ENCODE measurements around the gene ARMC9. TPM values are rescaled to one million over a fixed set of nuclear protein-coding genes. Genes with fewer than 3 reads are reported as not detected.

ARMC9 gene
- total and polyA plus RNA-seq, 2 of the 13 experiments (the other 11 are each of a cell fraction or from before 2014, with no cell fraction given): 9.1 to 12.8 TPM

DNA sequence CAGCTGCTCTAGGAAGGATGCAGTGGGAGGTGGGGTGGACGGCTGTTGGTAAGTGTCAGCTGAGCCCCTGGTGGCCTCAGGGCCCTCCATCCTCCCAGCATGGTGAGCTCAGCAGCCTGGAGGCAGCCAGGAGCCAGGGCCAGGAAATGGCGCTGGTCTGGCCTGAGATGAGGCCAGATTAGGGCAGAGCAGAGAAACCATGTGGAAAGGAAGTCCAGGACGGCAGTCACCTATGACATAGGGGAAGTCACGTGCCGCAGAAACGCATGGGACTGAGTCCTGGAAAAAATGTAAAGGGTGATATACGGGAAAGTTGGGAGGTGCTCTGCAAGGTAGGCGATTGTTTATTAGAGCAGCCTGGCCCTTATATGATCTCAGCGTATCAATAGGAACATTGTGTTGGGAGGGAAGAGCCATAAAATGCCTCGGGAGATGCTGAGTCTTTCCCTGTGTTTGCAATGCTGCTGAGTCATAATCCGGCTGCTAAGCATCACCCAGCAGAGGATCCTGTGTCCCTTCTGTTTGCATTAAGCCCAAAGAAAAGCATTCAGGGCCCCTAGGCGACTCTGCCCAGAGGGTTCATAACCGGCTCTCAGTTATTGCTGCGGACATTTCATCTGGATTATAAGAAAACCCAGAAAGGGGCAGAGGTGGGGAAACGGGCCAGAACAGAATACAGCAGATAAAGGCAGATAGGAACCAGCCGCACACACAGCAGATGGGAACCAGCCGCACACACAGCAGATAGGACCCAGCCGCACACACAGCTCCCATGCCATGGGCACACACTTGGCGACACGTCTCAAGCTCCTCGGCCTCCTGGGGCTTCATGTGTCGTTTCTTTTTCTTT is 166.8 kb downstream of the ARMC9 start (continued):
- TF ChIP-seq FOSL2 (CRISPR knock-in tag; IDR thresholded peaks at IDR 0.05) (peak; percentile 95), ZC3H4 (CRISPR knock-in tag; IDR thresholded peaks at IDR 0.05; ENCODE audit: borderline replicate concordance) (no peak), ZNF724P (CRISPR knock-in tag; IDR thresholded peaks at IDR 0.05; ENCODE audit: borderline replicate concordance) (peak; percentile 46; the same call in 1 of the 2 replicates), EP300 (IDR thresholded peaks at IDR 0.05; ENCODE audit: low read depth in 2 of 2, low read length in 2 of 2) (peak in 1 of 2 experiments; percentile 69; a peak in 2 of 4 replicates), EP300 (CRISPR knock-in tag; IDR thresholded peaks at IDR 0.05; ENCODE audit: borderline replicate concordance) (no peak; the same call in 1 of the 2 replicates), TRIM24 (CRISPR knock-in tag; IDR thresholded peaks at IDR 0.05) (no peak), TFE3 (CRISPR knock-in tag; IDR thresholded peaks at IDR 0.05) (peak; percentile 51), PAX8 (CRISPR knock-in tag; IDR thresholded peaks at IDR 0.05; ENCODE audit: borderline replicate concordance) (no peak), ZNF143 (CRISPR knock-in tag; IDR thresholded peaks at IDR 0.05) (0 out of 2 replicates have a peak, but pooled peaks have one; percentile 6), ZNF230 (CRISPR knock-in tag; IDR thresholded peaks at IDR 0.05) (no peak), TARDBP (CRISPR knock-in tag; IDR thresholded peaks at IDR 0.05) (no peak), AHDC1 (CRISPR knock-in tag; IDR thresholded peaks at IDR 0.05; ENCODE audit: borderline replicate concordance) (no peak), ZNF350 (CRISPR knock-in tag; IDR thresholded peaks at IDR 0.05; ENCODE audit: borderline replicate concordance, low read depth) (peak; percentile 42; the same call in 1 of the 2 replicates), ZNF883 (CRISPR knock-in tag; IDR thresholded peaks at IDR 0.05; ENCODE audit: not compliant biosample characterization) (no peak), MED13 (CRISPR knock-in tag; IDR thresholded peaks at IDR 0.05) (no peak)
- TF ChIP-seq, protein P1, sequence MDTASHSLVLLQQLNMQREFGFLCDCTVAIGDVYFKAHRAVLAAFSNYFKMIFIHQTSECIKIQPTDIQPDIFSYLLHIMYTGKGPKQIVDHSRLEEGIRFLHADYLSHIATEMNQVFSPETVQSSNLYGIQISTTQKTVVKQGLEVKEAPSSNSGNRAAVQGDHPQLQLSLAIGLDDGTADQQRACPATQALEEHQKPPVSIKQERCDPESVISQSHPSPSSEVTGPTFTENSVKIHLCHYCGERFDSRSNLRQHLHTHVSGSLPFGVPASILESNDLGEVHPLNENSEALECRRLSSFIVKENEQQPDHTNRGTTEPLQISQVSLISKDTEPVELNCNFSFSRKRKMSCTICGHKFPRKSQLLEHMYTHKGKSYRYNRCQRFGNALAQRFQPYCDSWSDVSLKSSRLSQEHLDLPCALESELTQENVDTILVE (CRISPR knock-in tag; IDR thresholded peaks at IDR 0.05): no peak

Data from HepG2 (cell line).